ENCODE data around the gene TMEM50A.

DNA sequence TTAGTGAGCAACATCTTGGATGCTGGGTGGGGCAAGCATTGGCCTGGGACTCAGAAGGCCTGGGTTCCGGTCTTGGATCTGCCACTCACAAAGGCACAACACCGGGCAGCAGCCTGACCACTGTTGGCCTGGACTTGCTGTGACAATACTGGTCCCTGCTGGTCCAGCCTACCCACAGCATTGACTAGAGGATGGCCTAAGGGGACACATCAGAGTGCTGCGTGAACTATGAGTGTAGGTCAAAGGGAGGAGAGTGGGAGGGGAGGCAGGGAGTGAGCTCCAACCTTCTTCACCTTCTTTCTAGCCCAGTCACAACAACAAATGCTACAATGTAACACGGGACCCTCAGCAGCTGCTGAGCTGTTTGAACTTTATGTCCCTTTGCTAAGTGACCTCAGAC lies 31.1 kb downstream of the TMEM50A start:
- TF ChIP-seq CTCF (IDR thresholded peaks at IDR 0.05; ENCODE audit: low read depth, low read length, poor library complexity, severe bottlenecking) (no peak), EZH2phosphoT487 (IDR thresholded peaks at IDR 0.05; ENCODE audit: borderline replicate concordance, low read length) (no peak)
